Measurements from ENCODE around the gene COL1A2. TPM values are rescaled to one million over a fixed set of nuclear protein-coding genes. Genes with fewer than 3 reads are reported as not detected.

Gene COL1A2
- total RNA-seq, 1 experiment from 2014 or later = 81.2 TPM

- peaks cover 23% of the 10 kb centered on the region for H3K4me1 Mint-ChIP-seq
- ChIA-PET CTCF (interaction anchor here (1.1 kb wide), 1 partner anchor 8 kb away, joined by 3 read pairs; no protein-coding TSS in a partner anchor), POLR2A (no interaction called here)
- H3K27ac Mint-ChIP-seq = no peak overlapping the region
- TF ChIP-seq USF1 (CRISPR knock-in tag; IDR thresholded peaks at IDR 0.05) = no peak
- TF ChIP-seq EMX1 (CRISPR knock-in tag; IDR thresholded peaks at IDR 0.05) = no peak
- TF ChIP-seq ATF2 (CRISPR knock-in tag; IDR thresholded peaks at IDR 0.05; ENCODE audit: borderline replicate concordance, low read depth) = no peak
- no peak for TF ChIP-seq MYBL2 (CRISPR knock-in tag; IDR thresholded peaks at IDR 0.05)
- TF ChIP-seq TP53 (CRISPR knock-in tag; IDR thresholded peaks at IDR 0.05) = no peak
- no peak for TF ChIP-seq SMAD3 (CRISPR knock-in tag; IDR thresholded peaks at IDR 0.05; ENCODE audit: borderline replicate concordance)
- no peak for TF ChIP-seq SMAD4 (CRISPR knock-in tag; IDR thresholded peaks at IDR 0.05)
- no peak for TF ChIP-seq OVOL2 (CRISPR knock-in tag; IDR thresholded peaks at IDR 0.05; ENCODE audit: borderline replicate concordance)
- no peak for TF ChIP-seq AFF4 (CRISPR knock-in tag; IDR thresholded peaks at IDR 0.05; ENCODE audit: borderline replicate concordance)
- no peak for TF ChIP-seq FOXJ3 (CRISPR knock-in tag; IDR thresholded peaks at IDR 0.05; ENCODE audit: borderline replicate concordance)
- DNase-seq (ENCODE audit: low spot score) (no peak), ATAC-seq (peak; percentile 67)
- no peak overlapping the region for H3K4me3 Mint-ChIP-seq
- H3K36me3 Mint-ChIP-seq = no peaks in the 10 kb centered on the region
- no peaks in the 10 kb centered on the region; the same call in 1 of the 2 replicates for H3K9me3 Mint-ChIP-seq
- H3K27me3 Mint-ChIP-seq (ENCODE audit: low read depth) = no peaks in the 10 kb centered on the region; the same call in 1 of the 2 replicates
These were observed 48.8 kb upstream of the COL1A2 start for GRCh38 chr7:94345907-94346306.

- ATAC-seq (no peak), DNase-seq (ENCODE audit: low spot score) (no peak)
- Mint-ChIP-seq H3K4me3 (no peak overlapping the region), H3K27ac (no peak overlapping the region), H3K4me1 (peaks cover 23% of the 10 kb centered on the region), H3K27me3 (ENCODE audit: low read depth) (no peaks in the 10 kb centered on the region; the same call in 1 of the 2 replicates), H3K36me3 (no peaks in the 10 kb centered on the region), H3K9me3 (no peaks in the 10 kb centered on the region; the same call in 1 of the 2 replicates)
- POLR2A ChIA-PET = no interaction called here
- CTCF ChIA-PET = interaction anchor here (1.7 kb wide), 1 partner anchor 59 kb away, joined by 8 read pairs; no protein-coding TSS in a partner anchor
- TF ChIP-seq JUN (CRISPR knock-in tag; IDR thresholded peaks at IDR 0.05) = no peak
- no peak for TF ChIP-seq ZNF423 (CRISPR knock-in tag; IDR thresholded peaks at IDR 0.05)
- TF ChIP-seq E2F4 (CRISPR knock-in tag; IDR thresholded peaks at IDR 0.05; ENCODE audit: borderline replicate concordance, low read depth) = no peak
- no peak for TF ChIP-seq ESRRA (CRISPR knock-in tag; IDR thresholded peaks at IDR 0.05; ENCODE audit: borderline replicate concordance)
- TF ChIP-seq ZNF121 (CRISPR knock-in tag; IDR thresholded peaks at IDR 0.05) = no peak
- no peak for TF ChIP-seq E2F5 (CRISPR knock-in tag; IDR thresholded peaks at IDR 0.05)
- no peak for TF ChIP-seq OVOL2 (CRISPR knock-in tag; IDR thresholded peaks at IDR 0.05; ENCODE audit: borderline replicate concordance)
- no peak for TF ChIP-seq FOXP4 (CRISPR knock-in tag; IDR thresholded peaks at IDR 0.05)
- no peak for TF ChIP-seq NFATC4 (CRISPR knock-in tag; IDR thresholded peaks at IDR 0.05)
- TF ChIP-seq TEAD4 (CRISPR knock-in tag; IDR thresholded peaks at IDR 0.05) = no peak
- TF ChIP-seq ZNF671 (CRISPR knock-in tag; IDR thresholded peaks at IDR 0.05) = no peak
- TF ChIP-seq CREM (CRISPR knock-in tag; IDR thresholded peaks at IDR 0.05) = no peak
- TF ChIP-seq SMAD3 (CRISPR knock-in tag; IDR thresholded peaks at IDR 0.05; ENCODE audit: borderline replicate concordance) = no peak
- no peak for TF ChIP-seq ZBTB43 (CRISPR knock-in tag; IDR thresholded peaks at IDR 0.05)
- TF ChIP-seq PRRX2 (CRISPR knock-in tag; IDR thresholded peaks at IDR 0.05) = no peak
- TF ChIP-seq CBFB (CRISPR knock-in tag; IDR thresholded peaks at IDR 0.05; ENCODE audit: low read depth) = no peak
These were observed 46.6 kb upstream of the COL1A2 start for GRCh38 chr7:94348142-94348541.

Measured in WTC11 (cell line).